Measurements from ENCODE around the gene OR2A5. TPM values are rescaled to one million over a fixed set of nuclear protein-coding genes. Genes with fewer than 3 reads are reported as not detected.

Gene OR2A5
- polyA plus RNA-seq, 1 experiment = not detected

DNA sequence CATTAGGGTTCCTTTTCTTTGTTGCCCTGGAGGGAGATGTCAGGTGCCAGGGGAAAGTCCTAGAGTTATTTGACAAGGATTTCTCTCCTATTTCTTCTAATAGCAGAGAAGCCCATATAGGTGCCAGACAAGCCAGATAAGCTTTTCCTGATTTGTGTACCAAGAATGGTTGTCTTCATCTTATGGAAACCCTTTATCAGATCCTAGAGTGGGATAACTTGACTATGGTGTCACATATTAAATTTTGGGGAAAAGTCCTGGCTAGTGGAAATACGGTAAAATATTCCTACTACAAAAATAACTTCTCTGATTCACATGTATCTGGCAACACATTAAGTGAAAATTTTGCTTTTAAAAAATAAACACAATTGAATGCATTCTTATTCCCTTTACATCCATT lies 38.5 kb downstream of the OR2A5 start:
- POLR2A ChIA-PET = no interaction called here
- Histone ChIP-seq H3K4me3 (ENCODE audit: low read depth, low read length) (no peak overlapping the region), H3K27me3 (ENCODE audit: control insufficient read depth, insufficient read depth, low read length) (no peaks in the 10 kb centered on the region), H3K36me3 (ENCODE audit: control insufficient read depth, insufficient read depth, low read length) (no peaks in the 10 kb centered on the region)
- TF ChIP-seq, protein P1, sequence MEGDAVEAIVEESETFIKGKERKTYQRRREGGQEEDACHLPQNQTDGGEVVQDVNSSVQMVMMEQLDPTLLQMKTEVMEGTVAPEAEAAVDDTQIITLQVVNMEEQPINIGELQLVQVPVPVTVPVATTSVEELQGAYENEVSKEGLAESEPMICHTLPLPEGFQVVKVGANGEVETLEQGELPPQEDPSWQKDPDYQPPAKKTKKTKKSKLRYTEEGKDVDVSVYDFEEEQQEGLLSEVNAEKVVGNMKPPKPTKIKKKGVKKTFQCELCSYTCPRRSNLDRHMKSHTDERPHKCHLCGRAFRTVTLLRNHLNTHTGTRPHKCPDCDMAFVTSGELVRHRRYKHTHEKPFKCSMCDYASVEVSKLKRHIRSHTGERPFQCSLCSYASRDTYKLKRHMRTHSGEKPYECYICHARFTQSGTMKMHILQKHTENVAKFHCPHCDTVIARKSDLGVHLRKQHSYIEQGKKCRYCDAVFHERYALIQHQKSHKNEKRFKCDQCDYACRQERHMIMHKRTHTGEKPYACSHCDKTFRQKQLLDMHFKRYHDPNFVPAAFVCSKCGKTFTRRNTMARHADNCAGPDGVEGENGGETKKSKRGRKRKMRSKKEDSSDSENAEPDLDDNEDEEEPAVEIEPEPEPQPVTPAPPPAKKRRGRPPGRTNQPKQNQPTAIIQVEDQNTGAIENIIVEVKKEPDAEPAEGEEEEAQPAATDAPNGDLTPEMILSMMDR (IDR thresholded peaks at IDR 0.05; ENCODE audit: insufficient read depth, low read depth, low read length) = no peak
- CTCF ChIA-PET = no interaction called here
- no peak for DNase-seq (ENCODE audit: low read depth)

DNA sequence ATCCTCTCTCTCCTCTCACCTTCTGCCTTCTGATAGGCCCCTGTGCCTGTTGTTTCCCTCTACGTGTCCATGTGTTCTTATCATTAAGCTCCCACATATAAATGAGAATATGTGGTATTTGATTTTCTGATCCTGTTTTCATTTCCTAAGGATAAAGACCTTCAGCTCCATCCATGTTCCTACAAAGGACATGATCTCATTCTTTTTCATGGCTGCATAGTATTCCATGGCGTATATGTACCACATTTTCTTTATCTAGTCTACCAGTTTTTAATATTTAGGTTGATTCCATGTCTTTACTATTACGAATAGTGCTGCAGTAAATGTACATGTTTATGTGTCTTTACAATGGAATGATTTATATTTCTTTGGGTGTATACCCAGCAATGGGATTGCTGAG lies 41.9 kb downstream of the OR2A5 start:
- H3K4me3 ChIP-seq (ENCODE audit: low read depth, low read length) = no peak overlapping the region
- H3K36me3 ChIP-seq (ENCODE audit: control insufficient read depth, insufficient read depth, low read length) = no peaks in the 10 kb centered on the region
- ChIA-PET CTCF (no interaction called here), POLR2A (no interaction called here)
- H3K27me3 ChIP-seq (ENCODE audit: control insufficient read depth, insufficient read depth, low read length) = no peaks in the 10 kb centered on the region
- TF ChIP-seq, protein P1 (IDR thresholded peaks at IDR 0.05; ENCODE audit: insufficient read depth, low read depth, low read length) = no peak
- DNase-seq (ENCODE audit: low read depth) = no peak

DNA sequence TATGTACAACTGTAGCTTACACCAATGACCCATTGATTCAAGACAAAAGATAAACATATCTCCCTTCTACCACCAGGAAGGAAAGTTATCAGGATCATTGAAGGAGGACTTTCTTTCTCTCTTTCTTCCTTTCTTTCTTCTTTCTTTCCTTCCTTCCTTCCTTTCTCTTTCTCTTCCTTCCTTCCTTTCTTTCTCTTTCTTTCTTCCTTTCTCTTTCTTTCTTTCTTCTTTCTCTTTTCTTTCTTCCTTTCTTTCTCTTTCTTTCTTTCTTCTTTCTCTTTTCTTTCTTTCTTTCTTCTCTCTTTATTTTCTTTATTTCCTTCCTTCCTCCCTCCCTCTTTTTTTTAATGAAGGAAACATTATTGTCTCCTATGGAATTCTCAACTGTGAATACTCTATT lies 50.0 kb downstream of the OR2A5 start:
- DNase-seq (ENCODE audit: low read depth) = no peak
- POLR2A ChIA-PET = no interaction called here
- Histone ChIP-seq H3K4me3 (ENCODE audit: low read depth, low read length) (no peak overlapping the region), H3K36me3 (ENCODE audit: control insufficient read depth, insufficient read depth, low read length) (no peaks in the 10 kb centered on the region), H3K27me3 (ENCODE audit: control insufficient read depth, insufficient read depth, low read length) (no peaks in the 10 kb centered on the region)
- TF ChIP-seq, protein P1 (IDR thresholded peaks at IDR 0.05; ENCODE audit: insufficient read depth, low read depth, low read length) = no peak
- CTCF ChIA-PET = interaction anchor here (0.9 kb wide), 1 partner anchor 29 kb away, joined by 3 read pairs; no protein-coding TSS in a partner anchor

DNA sequence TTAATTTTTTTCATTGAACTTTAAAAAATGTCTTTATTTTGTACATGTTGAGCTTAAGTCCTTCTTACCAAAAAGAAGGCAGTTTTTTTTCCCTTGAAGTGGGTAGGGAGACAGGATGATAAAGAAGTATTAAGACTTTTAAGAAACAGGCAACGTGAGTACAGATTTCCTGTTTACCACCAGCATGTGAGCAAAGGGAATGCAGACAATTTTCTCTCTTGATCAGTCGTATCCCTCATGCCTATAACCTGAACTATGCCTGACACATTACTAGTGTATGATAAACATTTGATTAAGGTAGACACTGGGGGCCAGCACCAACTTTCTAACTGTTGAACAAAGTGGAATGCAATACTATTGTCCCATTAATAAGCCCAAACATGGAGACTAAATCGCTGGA lies 51.9 kb downstream of the OR2A5 start:
- POLR2A ChIA-PET = no interaction called here
- TF ChIP-seq, protein P1 (IDR thresholded peaks at IDR 0.05; ENCODE audit: insufficient read depth, low read depth, low read length) = no peak
- no peaks in the 10 kb centered on the region for H3K27me3 ChIP-seq (ENCODE audit: control insufficient read depth, insufficient read depth, low read length)
- CTCF ChIA-PET = no interaction called here
- H3K4me3 ChIP-seq (ENCODE audit: low read depth, low read length) = no peak overlapping the region
- DNase-seq (ENCODE audit: low read depth) = no peak
- no peaks in the 10 kb centered on the region for H3K36me3 ChIP-seq (ENCODE audit: control insufficient read depth, insufficient read depth, low read length)

DNA sequence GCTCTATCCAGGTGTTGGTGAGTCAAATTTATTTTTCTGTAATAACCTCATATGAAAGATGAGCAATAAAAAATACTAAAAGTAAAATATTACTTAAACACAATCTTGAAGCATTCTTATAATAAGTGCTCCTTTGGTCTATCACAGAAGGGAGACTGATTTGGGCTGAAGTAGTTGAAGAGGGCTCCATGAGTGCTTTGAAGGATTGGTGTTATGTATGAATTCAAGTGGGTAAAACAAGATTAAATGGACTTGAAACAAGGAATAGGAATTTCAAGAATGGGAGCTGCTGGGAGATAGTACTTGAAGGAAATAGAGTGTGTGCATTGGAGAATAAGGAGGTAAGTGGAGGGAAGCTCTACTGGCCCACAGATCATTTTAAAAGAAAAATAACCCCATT lies 53.3 kb downstream of the OR2A5 start:
- Histone ChIP-seq H3K4me3 (ENCODE audit: low read depth, low read length) (no peak overlapping the region), H3K27me3 (ENCODE audit: control insufficient read depth, insufficient read depth, low read length) (no peaks in the 10 kb centered on the region), H3K36me3 (ENCODE audit: control insufficient read depth, insufficient read depth, low read length) (no peaks in the 10 kb centered on the region)
- TF ChIP-seq, protein P1 (IDR thresholded peaks at IDR 0.05; ENCODE audit: insufficient read depth, low read depth, low read length) = no peak
- ChIA-PET POLR2A (no interaction called here), CTCF (no interaction called here)
- no peak for DNase-seq (ENCODE audit: low read depth)

Measured in BJ (cell line).